H1 (cell line): ENCODE measurements around the gene KAZALD1.

ENCODE experiments used
- POLR2A ChIP-seq, 2 experiments: IDR thresholded peaks; 1 replicate in 1 of 2; 2 replicates in 1 of 2; pipeline ENCODE4 v1.6.1; 2011; ENCODE audit warnings: low read depth in 2 of 2, low read length in 2 of 2, mild to moderate bottlenecking in 2 of 2; ENCODE audit errors: control extremely low read depth in 1 of 2
- RFX5 ChIP-seq: IDR thresholded peaks from 2 replicates; pipeline ENCODE4 v1.6.1; 2011; ENCODE audit warnings: low read depth, low read length, improper control_type of control experiment, borderline replicate concordance
- ZNF274 ChIP-seq: IDR thresholded peaks from 2 replicates; pipeline ENCODE4 v1.7.0; 2012; ENCODE audit warnings: low read length, borderline replicate concordance; ENCODE audit errors: extremely low read depth

DNA sequence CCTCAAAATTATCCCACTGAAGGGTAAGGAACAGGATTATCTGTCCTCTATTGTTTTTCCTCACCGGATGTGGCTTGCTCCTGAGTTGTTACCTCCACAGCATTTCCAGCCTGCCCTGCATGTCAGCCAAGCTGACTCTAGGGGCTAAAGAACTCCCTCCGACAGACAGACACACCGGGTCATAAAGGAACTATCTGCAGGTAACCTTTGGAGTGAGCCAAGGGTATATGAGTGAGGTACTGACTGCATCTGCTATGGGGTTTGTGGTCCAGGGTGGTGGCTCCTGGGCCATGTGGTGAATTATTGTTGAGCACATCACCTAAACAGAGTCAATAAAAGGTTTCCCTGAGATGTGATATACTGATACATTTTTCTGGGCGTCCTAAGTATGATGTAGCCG, 6.9 kb upstream of the KAZALD1 start:
- TF ChIP-seq POLR2A (IDR thresholded peaks at IDR 0.05; ENCODE audit: control extremely low read depth in 1 of 2, low read depth in 2 of 2, low read length in 2 of 2): no peak
- no peak for TF ChIP-seq RFX5
- no peak for TF ChIP-seq ZNF274
